ENCODE results near the gene ZNF205. TPM values are rescaled to one million over a fixed set of nuclear protein-coding genes. Genes with fewer than 3 reads are reported as not detected.

Gene ZNF205
- total and polyA plus RNA-seq, 2 donors (not counting 1 experiment from before 2014, with no cell fraction given), result not detected

- DNase-seq (no peak), ATAC-seq (ENCODE audit: low read depth) (no peak)
- no peak overlapping the region for H3K27ac Mint-ChIP-seq
- H3K4me3 Mint-ChIP-seq, result no peak overlapping the region
- Histone ChIP-seq H3K27ac (ENCODE audit: low read length in 2 of 2) (no peak overlapping the region), H3K9ac (ENCODE audit: low read length) (no peak overlapping the region), H3K9me3 (ENCODE audit: control extremely low read depth in 1 of 3, control insufficient read depth in 2 of 3, insufficient read depth in 1 of 3, low read length in 2 of 3) (no peaks in the 10 kb centered on the region), H3K27me3 (replicated peaks in 1 of 4; ENCODE audit: control extremely low read depth in 1 of 4, control insufficient read depth in 3 of 4, insufficient read depth in 4 of 4, low read length in 3 of 4) (no peaks in the 10 kb centered on the region), H3K4me3 (ENCODE audit: control extremely low read depth in 1 of 5, extremely low read depth in 1 of 5, insufficient read depth in 1 of 5, low read depth in 2 of 5, low read length in 4 of 5) (no peak overlapping the region), H3K79me2 (ENCODE audit: control insufficient read depth, insufficient read depth, low read length) (peaks cover 4% of the 10 kb centered on the region), H4K20me1 (ENCODE audit: control insufficient read depth, insufficient read depth, low read length, poor library complexity, severe bottlenecking) (no peaks in the 10 kb centered on the region), H3K4me1 (ENCODE audit: control insufficient read depth in 2 of 2, insufficient read depth in 2 of 2, low read length in 2 of 2) (no peaks in the 10 kb centered on the region), H2AFZ (ENCODE audit: insufficient read depth, low read depth, low read length, poor library complexity, severe bottlenecking) (no peak overlapping the region), H3K4me2 (replicated peaks; ENCODE audit: low read depth, low read length, poor library complexity, severe bottlenecking) (no peak overlapping the region), H3K36me3 (replicated peaks in 1 of 2; ENCODE audit: control extremely low read depth in 1 of 2, control insufficient read depth in 1 of 2, extremely low read depth in 1 of 2, insufficient read depth in 2 of 2, low read length in 1 of 2) (peaks cover 0 to 28% of the 10 kb centered on the region in 2 experiments)
- TF ChIP-seq EZH2 (IDR thresholded peaks at IDR 0.05; ENCODE audit: borderline replicate concordance, insufficient read depth, low read depth, low read length, poor library complexity, severe bottlenecking) (no peak), CTCF (IDR thresholded peaks at IDR 0.05) (no peak)
- ChIA-PET POLR2A (no interaction called here), CTCF (interaction anchor here (2.0 kb wide), 1 partner anchor 8 kb away, joined by 5 read pairs; the partner anchor contains the start of gene ZNF213)
- intact Hi-C loops (cut with micrococcal nuclease), result no loop called here
- H3K27me3 Mint-ChIP-seq, result no peaks in the 10 kb centered on the region
- no peaks in the 10 kb centered on the region for H3K4me1 Mint-ChIP-seq
- no peaks in the 10 kb centered on the region for H3K9me3 Mint-ChIP-seq (ENCODE audit: insufficient read depth)
- WGBS (ENCODE audit: insufficient coverage), result 97% methylated on average over 11 of the region's 11 CpGs
These were observed 30.8 kb downstream of the ZNF205 start for GRCh38 chr16:3143189-3143588.

- no peaks in the 10 kb centered on the region for H3K27me3 Mint-ChIP-seq
- H3K27ac ChIP-seq (ENCODE audit: low read length in 2 of 2), result no peak overlapping the region
- H3K4me2 ChIP-seq (replicated peaks; ENCODE audit: low read depth, low read length, poor library complexity, severe bottlenecking), result no peak overlapping the region
- H4K20me1 ChIP-seq (ENCODE audit: control insufficient read depth, insufficient read depth, low read length, poor library complexity, severe bottlenecking), result no peaks in the 10 kb centered on the region
- H3K27me3 ChIP-seq (replicated peaks in 1 of 4; ENCODE audit: control extremely low read depth in 1 of 4, control insufficient read depth in 3 of 4, insufficient read depth in 4 of 4, low read length in 3 of 4), result no peaks in the 10 kb centered on the region
- H3K4me1 ChIP-seq (ENCODE audit: control insufficient read depth in 2 of 2, insufficient read depth in 2 of 2, low read length in 2 of 2), result no peaks in the 10 kb centered on the region
- no peak overlapping the region for H3K9ac ChIP-seq (ENCODE audit: low read length)
- POLR2A ChIA-PET, result no interaction called here
- no peaks in the 10 kb centered on the region for H3K9me3 ChIP-seq (ENCODE audit: control extremely low read depth in 1 of 3, control insufficient read depth in 2 of 3, insufficient read depth in 1 of 3, low read length in 2 of 3)
- CTCF ChIA-PET, result interaction anchor here (0.8 to 2.0 kb wide), 2 partner anchors 8 to 14 kb away, joined by 3 to 5 read pairs; partner anchors contain the start of gene ZNF213
- H3K4me3 Mint-ChIP-seq, result no peak overlapping the region
- no peak overlapping the region for H3K27ac Mint-ChIP-seq
- peaks cover 0 to 23% of the 10 kb centered on the region in 2 experiments for H3K36me3 ChIP-seq (replicated peaks in 1 of 2; ENCODE audit: control extremely low read depth in 1 of 2, control insufficient read depth in 1 of 2, extremely low read depth in 1 of 2, insufficient read depth in 2 of 2, low read length in 1 of 2)
- intact Hi-C loops (cut with micrococcal nuclease), result no loop called here
- no peak for TF ChIP-seq EZH2 (IDR thresholded peaks at IDR 0.05; ENCODE audit: borderline replicate concordance, insufficient read depth, low read depth, low read length, poor library complexity, severe bottlenecking)
- TF ChIP-seq CTCF (IDR thresholded peaks at IDR 0.05), result no peak
- ATAC-seq (ENCODE audit: low read depth), result no peak
- H3K79me2 ChIP-seq (ENCODE audit: control insufficient read depth, insufficient read depth, low read length), result peaks cover 4% of the 10 kb centered on the region
- no peaks in the 10 kb centered on the region for H3K4me1 Mint-ChIP-seq
- WGBS (ENCODE audit: insufficient coverage), result 91% methylated on average over 21 of the region's 23 CpGs
- no peaks in the 10 kb centered on the region for H3K9me3 Mint-ChIP-seq (ENCODE audit: insufficient read depth)
- no peak overlapping the region for H3K4me3 ChIP-seq (ENCODE audit: control extremely low read depth in 1 of 5, extremely low read depth in 1 of 5, insufficient read depth in 1 of 5, low read depth in 2 of 5, low read length in 4 of 5)
- no peak for DNase-seq
- H2AFZ ChIP-seq (ENCODE audit: insufficient read depth, low read depth, low read length, poor library complexity, severe bottlenecking), result no peak overlapping the region
These were observed 31.4 kb downstream of the ZNF205 start for GRCh38 chr16:3143598-3144320.

Data from B cell (primary cell).